ENCODE data around the gene KRTAP5-5. TPM values are rescaled to one million over a fixed set of nuclear protein-coding genes. Genes with fewer than 3 reads are reported as not detected.

Gene KRTAP5-5
- total RNA-seq, 1 experiment from 2014 or later, result not detected

DNA sequence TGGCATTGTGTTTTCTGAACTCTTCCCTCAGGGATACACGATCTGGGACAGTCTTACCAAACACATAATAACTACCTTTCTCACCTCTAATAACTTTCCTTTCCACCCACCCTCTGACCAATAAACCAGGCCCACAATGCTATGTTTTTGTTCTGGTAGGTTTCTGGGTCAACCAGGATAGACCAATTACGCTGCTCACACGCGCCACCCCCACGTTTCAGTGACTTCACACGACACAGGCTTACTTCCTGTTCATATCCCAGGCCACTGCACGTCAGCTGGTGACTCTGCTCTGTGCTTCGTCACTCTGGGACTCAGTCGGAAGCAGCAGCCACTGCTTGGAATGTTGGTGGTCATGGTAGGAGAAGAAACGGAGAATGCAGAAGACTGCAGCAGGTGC lies 10.1 kb upstream of the KRTAP5-5 start:
- ChIA-PET POLR2A (no interaction called here), CTCF (interaction anchor here (1.2 kb wide), 1 partner anchor 24 kb away, joined by 3 read pairs; no protein-coding TSS in a partner anchor)
- no peak for DNase-seq (ENCODE audit: low read depth, low spot score)
- H3K27ac ChIP-seq (ENCODE audit: low read length), result no peak overlapping the region
- no peak for ATAC-seq
- H3K27me3 ChIP-seq (ENCODE audit: control insufficient read depth, insufficient read depth, low read length), result peaks cover 13% of the 10 kb centered on the region
- no peaks in the 10 kb centered on the region for H3K4me1 ChIP-seq (ENCODE audit: control insufficient read depth, insufficient read depth, low read length)
- intact Hi-C loops (cut with micrococcal nuclease; ENCODE audit: unreplicated experiment) (no loop called here), in situ Hi-C loops (cut with HindIII; ENCODE audit: low pct_unique_long_range_greater_than_20kb, low sequenced_read_pairs) (no loop called here)
- H3K9me3 ChIP-seq (ENCODE audit: control insufficient read depth, insufficient read depth, low read depth, low read length), result no peaks in the 10 kb centered on the region
- H3K36me3 ChIP-seq (ENCODE audit: control insufficient read depth, insufficient read depth, low read length), result no peaks in the 10 kb centered on the region
- no TSS peak for BruUV-seq (replicated peaks)
- TF ChIP-seq TCF7L2 (IDR thresholded peaks at IDR 0.05; ENCODE audit: low read depth, low read length), result no peak
- TF ChIP-seq, protein P1, sequence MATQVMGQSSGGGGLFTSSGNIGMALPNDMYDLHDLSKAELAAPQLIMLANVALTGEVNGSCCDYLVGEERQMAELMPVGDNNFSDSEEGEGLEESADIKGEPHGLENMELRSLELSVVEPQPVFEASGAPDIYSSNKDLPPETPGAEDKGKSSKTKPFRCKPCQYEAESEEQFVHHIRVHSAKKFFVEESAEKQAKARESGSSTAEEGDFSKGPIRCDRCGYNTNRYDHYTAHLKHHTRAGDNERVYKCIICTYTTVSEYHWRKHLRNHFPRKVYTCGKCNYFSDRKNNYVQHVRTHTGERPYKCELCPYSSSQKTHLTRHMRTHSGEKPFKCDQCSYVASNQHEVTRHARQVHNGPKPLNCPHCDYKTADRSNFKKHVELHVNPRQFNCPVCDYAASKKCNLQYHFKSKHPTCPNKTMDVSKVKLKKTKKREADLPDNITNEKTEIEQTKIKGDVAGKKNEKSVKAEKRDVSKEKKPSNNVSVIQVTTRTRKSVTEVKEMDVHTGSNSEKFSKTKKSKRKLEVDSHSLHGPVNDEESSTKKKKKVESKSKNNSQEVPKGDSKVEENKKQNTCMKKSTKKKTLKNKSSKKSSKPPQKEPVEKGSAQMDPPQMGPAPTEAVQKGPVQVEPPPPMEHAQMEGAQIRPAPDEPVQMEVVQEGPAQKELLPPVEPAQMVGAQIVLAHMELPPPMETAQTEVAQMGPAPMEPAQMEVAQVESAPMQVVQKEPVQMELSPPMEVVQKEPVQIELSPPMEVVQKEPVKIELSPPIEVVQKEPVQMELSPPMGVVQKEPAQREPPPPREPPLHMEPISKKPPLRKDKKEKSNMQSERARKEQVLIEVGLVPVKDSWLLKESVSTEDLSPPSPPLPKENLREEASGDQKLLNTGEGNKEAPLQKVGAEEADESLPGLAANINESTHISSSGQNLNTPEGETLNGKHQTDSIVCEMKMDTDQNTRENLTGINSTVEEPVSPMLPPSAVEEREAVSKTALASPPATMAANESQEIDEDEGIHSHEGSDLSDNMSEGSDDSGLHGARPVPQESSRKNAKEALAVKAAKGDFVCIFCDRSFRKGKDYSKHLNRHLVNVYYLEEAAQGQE (IDR thresholded peaks at IDR 0.05; ENCODE audit: insufficient read depth in 1 of 2, low read depth in 2 of 2, low read length in 1 of 2), result no peak
- no peak for TF ChIP-seq SIN3A (IDR thresholded peaks at IDR 0.05; ENCODE audit: borderline replicate concordance, insufficient read depth, low read depth, low read length)
- TF ChIP-seq, protein P2, sequence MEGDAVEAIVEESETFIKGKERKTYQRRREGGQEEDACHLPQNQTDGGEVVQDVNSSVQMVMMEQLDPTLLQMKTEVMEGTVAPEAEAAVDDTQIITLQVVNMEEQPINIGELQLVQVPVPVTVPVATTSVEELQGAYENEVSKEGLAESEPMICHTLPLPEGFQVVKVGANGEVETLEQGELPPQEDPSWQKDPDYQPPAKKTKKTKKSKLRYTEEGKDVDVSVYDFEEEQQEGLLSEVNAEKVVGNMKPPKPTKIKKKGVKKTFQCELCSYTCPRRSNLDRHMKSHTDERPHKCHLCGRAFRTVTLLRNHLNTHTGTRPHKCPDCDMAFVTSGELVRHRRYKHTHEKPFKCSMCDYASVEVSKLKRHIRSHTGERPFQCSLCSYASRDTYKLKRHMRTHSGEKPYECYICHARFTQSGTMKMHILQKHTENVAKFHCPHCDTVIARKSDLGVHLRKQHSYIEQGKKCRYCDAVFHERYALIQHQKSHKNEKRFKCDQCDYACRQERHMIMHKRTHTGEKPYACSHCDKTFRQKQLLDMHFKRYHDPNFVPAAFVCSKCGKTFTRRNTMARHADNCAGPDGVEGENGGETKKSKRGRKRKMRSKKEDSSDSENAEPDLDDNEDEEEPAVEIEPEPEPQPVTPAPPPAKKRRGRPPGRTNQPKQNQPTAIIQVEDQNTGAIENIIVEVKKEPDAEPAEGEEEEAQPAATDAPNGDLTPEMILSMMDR (IDR thresholded peaks at IDR 0.05), result no peak
- no peak for TF ChIP-seq POLR2AphosphoS5 (IDR thresholded peaks at IDR 0.05; ENCODE audit: low read depth, low read length)
- H3K4me3 ChIP-seq (ENCODE audit: low read depth in 2 of 2, low read length in 2 of 2), result no peak overlapping the region

DNA sequence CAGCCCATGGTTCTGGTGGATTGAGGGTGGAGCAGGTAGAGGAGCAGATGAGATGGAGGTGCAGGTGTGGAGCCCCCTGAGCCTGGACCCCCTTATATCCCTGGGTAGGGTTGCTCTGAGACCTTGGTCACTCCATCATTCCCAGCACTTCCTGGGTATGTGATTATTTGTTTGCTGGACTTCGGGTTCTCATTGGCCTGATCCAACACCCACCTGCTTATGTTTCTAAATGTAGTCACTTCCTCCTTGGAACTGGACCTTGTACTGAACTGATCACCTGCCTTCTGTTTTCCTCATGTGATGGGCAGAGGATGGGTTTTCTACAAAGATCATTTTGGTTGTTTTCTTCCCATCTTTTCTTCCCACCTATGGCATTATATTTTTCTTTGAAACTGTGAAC lies 7.5 kb upstream of the KRTAP5-5 start, which contains the start of gene KRTAP5-4:
Gene KRTAP5-4, minus strand, starts transcription at position 53 of the 400 bp plus-strand sequence. Its CDS starts 45 bp downstream, at position 8.
- CTCF ChIA-PET, result interaction anchor here (0.5 to 0.6 kb wide), 2 partner anchors 25 to 239 kb away, joined by 4 to 5 read pairs; no protein-coding TSS in a partner anchor
- intact Hi-C loops (cut with micrococcal nuclease; ENCODE audit: unreplicated experiment), result no loop called here
- ATAC-seq (0 out of 2 replicates have a peak, but pooled peaks have one; percentile 31), DNase-seq (ENCODE audit: low read depth, low spot score) (no peak)
- H3K36me3 ChIP-seq (ENCODE audit: control insufficient read depth, insufficient read depth, low read length), result no peaks in the 10 kb centered on the region
- POLR2A ChIA-PET, result no interaction called here
- H3K4me1 ChIP-seq (ENCODE audit: control insufficient read depth, insufficient read depth, low read length), result no peaks in the 10 kb centered on the region
- no peak for TF ChIP-seq TCF7L2 (IDR thresholded peaks at IDR 0.05; ENCODE audit: low read depth, low read length)
- no peak for TF ChIP-seq POLR2AphosphoS5 (IDR thresholded peaks at IDR 0.05; ENCODE audit: low read depth, low read length)
- no peak for TF ChIP-seq SIN3A (IDR thresholded peaks at IDR 0.05; ENCODE audit: borderline replicate concordance, insufficient read depth, low read depth, low read length)
- TF ChIP-seq, protein P1 (IDR thresholded peaks at IDR 0.05; ENCODE audit: insufficient read depth in 1 of 2, low read depth in 2 of 2, low read length in 1 of 2), result no peak
- TF ChIP-seq, protein P2 (IDR thresholded peaks at IDR 0.05), result no peak
- no peak within 1 kb of the TSS for H3K27ac ChIP-seq (ENCODE audit: low read length)
- H3K4me3 ChIP-seq (ENCODE audit: low read depth in 2 of 2, low read length in 2 of 2), result no peak within 1 kb of the TSS
- H3K27me3 ChIP-seq (ENCODE audit: control insufficient read depth, insufficient read depth, low read length), result peaks cover 11% of the 10 kb centered on the region
- H3K9me3 ChIP-seq (ENCODE audit: control insufficient read depth, insufficient read depth, low read depth, low read length), result no peaks in the 10 kb centered on the region
- in situ Hi-C loops (cut with HindIII; ENCODE audit: low pct_unique_long_range_greater_than_20kb, low sequenced_read_pairs), result no loop called here
- BruUV-seq (replicated peaks), result no TSS peak

Measured in Panc1 (cell line).